GM12878 (cell line): ENCODE data around the gene LIF. TPM values are rescaled to one million over a fixed set of nuclear protein-coding genes. Genes with fewer than 3 reads are reported as not detected.

Experiments used
- ATAC-seq: fragments of 200-7000 bp; cut with Tn5 transposase; 3 replicates; pipeline ENCODE4 v1.9.1; 2020; ENCODE audit warnings: mild to moderate bottlenecking, moderate library complexity
- BruUV-seq: library from RNA; stranded (reverse); fragments of 400-500 nt; replicated peaks from 2 replicates; lab custom pipeline; 2021; lab: Mats Ljungman, UMichigan
- CTCF ChIA-PET: fragments of 300-600 bp; sonication (Branson Sonifier 250); formaldehyde crosslinking; extraction: SDS; loops from one replicate; lab custom pipeline; 2021; ENCODE audit warnings: inconsistent platforms; lab: Yijun Ruan, JAX
- POLR2A ChIA-PET: fragments of 350-600 bp; formaldehyde crosslinking; extraction: SDS; loops from one replicate; lab custom pipeline; 2021; ENCODE audit warnings: inconsistent platforms; lab: Charles Lee
- RAD21 ChIA-PET: fragments of 300-600 bp; sonication (Branson Sonifier 250); formaldehyde crosslinking; loops from one replicate; lab custom pipeline; 2023; ENCODE audit warnings: antibody characterized with exemption; ENCODE audit not compliant: unreplicated experiment; lab: Charles Lee
- SMC1A ChIA-PET: fragments of 300-600 bp; sonication (Branson Sonifier 250); formaldehyde crosslinking; loops from one replicate; lab custom pipeline; 2023; ENCODE audit not compliant: unreplicated experiment, uncharacterized antibody; lab: Charles Lee
- DNase-seq: peaks from one replicate; pipeline ENCODE4 v3.0.0-alpha.2; 2011; ENCODE audit warnings: low read depth, low spot score
- FAIRE-seq: peaks from 3 replicates; lab custom pipeline; 2011; peaks lifted over from hg19 to GRCh38; lab: Jason Lieb, UNC
- H2AFZ ChIP-seq: 2 replicates; pipeline ENCODE4 v1.6.0; 2011; ENCODE audit warnings: low read depth, low read length, control low read depth; ENCODE audit not compliant: control insufficient read depth
- H3K27ac ChIP-seq: 2 replicates; pipeline ENCODE4 v1.5.1; 2011; ENCODE audit warnings: control low read depth; ENCODE audit not compliant: control insufficient read depth, insufficient read depth
- H3K27me3 ChIP-seq, 2 experiments: replicated peaks in 1 of 2; 2 replicates each; pipeline versions ENCODE4 v1.6.0 to v1.6.1; 2011; ENCODE audit warnings: low read length in 1 of 2; ENCODE audit not compliant: control insufficient read depth in 2 of 2, insufficient read depth in 2 of 2
- H3K36me3 ChIP-seq, 2 experiments: 2 replicates each; pipeline ENCODE4 v1.5.1; 2011; ENCODE audit warnings: low read length in 1 of 2; ENCODE audit not compliant: control insufficient read depth in 2 of 2, insufficient read depth in 2 of 2
- H3K4me1 ChIP-seq: 2 replicates; pipeline ENCODE4 v1.6.1; 2011; ENCODE audit warnings: mild to moderate bottlenecking, low read length, moderate library complexity, mixed read lengths; ENCODE audit not compliant: control insufficient read depth, insufficient read depth
- H3K4me2 ChIP-seq: 2 replicates; pipeline ENCODE4 v1.6.0; 2011; ENCODE audit warnings: control low read depth; ENCODE audit not compliant: control insufficient read depth, insufficient read depth
- H3K4me3 ChIP-seq: fragments of 200-600 bp; sonication (generic); 2 replicates; pipeline ENCODE4 v1.5.1; 2016
- H3K79me2 ChIP-seq: 2 replicates; pipeline ENCODE4 v1.6.0; 2011; ENCODE audit warnings: low read length; ENCODE audit not compliant: control insufficient read depth, insufficient read depth
- H3K9ac ChIP-seq: 2 replicates; pipeline ENCODE4 v1.8.0; 2011; ENCODE audit warnings: low read length, control low read depth, mixed read lengths; ENCODE audit not compliant: control insufficient read depth, insufficient read depth
- H3K9me3 ChIP-seq: replicated peaks from 3 replicates; pipeline ENCODE4 v1.5.1; 2011; ENCODE audit warnings: mild to moderate bottlenecking, low read length; ENCODE audit not compliant: control insufficient read depth, insufficient read depth
- H4K20me1 ChIP-seq: 2 replicates; pipeline ENCODE4 v1.6.0; 2011; ENCODE audit not compliant: control insufficient read depth, insufficient read depth
- ATF7 ChIP-seq: fragments of 450-650 bp; IDR thresholded peaks from 2 replicates; pipeline ENCODE4 v1.6.1; 2016; ENCODE audit warnings: low read depth, mild to moderate bottlenecking
- CEBPB ChIP-seq, 2 experiments: fragments of 150-350 bp in 1 of 2; IDR thresholded peaks; 2 replicates each; pipeline ENCODE4 v1.6.1; 2012 to 2014; ENCODE audit warnings: low read depth in 2 of 2, low read length in 2 of 2, borderline replicate concordance in 1 of 2, inconsistent platforms in 1 of 2
- EZH2 ChIP-seq: IDR thresholded peaks from 2 replicates; pipeline ENCODE4 v1.6.1; 2012; ENCODE audit warnings: low read depth, mild to moderate bottlenecking, control low read depth, inconsistent platforms, low read length, borderline replicate concordance; ENCODE audit not compliant: control insufficient read depth
- GATAD2B ChIP-seq: fragments of 450-650 bp; conservative IDR thresholded peaks from 2 replicates; pipeline ENCODE4 v1.6.1; 2017; ENCODE audit warnings: low read depth, mild to moderate bottlenecking, moderate library complexity
- HDAC2 ChIP-seq: fragments of 200-600 bp; sonication (generic); IDR thresholded peaks from 2 replicates; pipeline ENCODE4 v1.6.1; 2017
- HDGF ChIP-seq: fragments of 450-650 bp; IDR thresholded peaks from 2 replicates; pipeline ENCODE4 v1.6.1; 2016; ENCODE audit warnings: antibody characterized with exemption
- IKZF2 ChIP-seq, 2 experiments: fragments of 450-650 bp; IDR thresholded peaks; 2 replicates each; pipeline ENCODE4 v1.6.1; 2017; ENCODE audit warnings: mild to moderate bottlenecking in 2 of 2, moderate library complexity in 2 of 2
- KLF5 ChIP-seq: fragments of 450-650 bp; IDR thresholded peaks from 2 replicates; pipeline ENCODE4 v1.6.1; 2014; ENCODE audit warnings: mild to moderate bottlenecking; ENCODE audit not compliant: partially characterized antibody
- MLLT1 ChIP-seq: fragments of 450-650 bp; IDR thresholded peaks from 2 replicates; pipeline ENCODE4 v1.6.1; 2016; ENCODE audit warnings: mild to moderate bottlenecking
- MTA2 ChIP-seq: fragments of 450-650 bp; IDR thresholded peaks from 2 replicates; pipeline ENCODE4 v1.6.1; 2016; ENCODE audit warnings: low read depth, mild to moderate bottlenecking, moderate library complexity
- MTA3 ChIP-seq: IDR thresholded peaks from 2 replicates; pipeline ENCODE4 v1.6.1; 2012; ENCODE audit warnings: low read length, inconsistent platforms, borderline replicate concordance
- NBN ChIP-seq: fragments of 450-650 bp; IDR thresholded peaks from 2 replicates; pipeline ENCODE4 v1.6.1; 2016
- NR2F1 ChIP-seq: fragments of 450-650 bp; conservative IDR thresholded peaks from 2 replicates; pipeline ENCODE4 v1.6.1; 2017; ENCODE audit warnings: mild to moderate bottlenecking
- RB1 ChIP-seq: fragments of 450-650 bp; formaldehyde crosslinking; IDR thresholded peaks from 2 replicates; pipeline ENCODE4 v1.6.1; 2017; ENCODE audit warnings: mild to moderate bottlenecking, borderline replicate concordance
- RFX5 ChIP-seq: IDR thresholded peaks from 2 replicates; pipeline ENCODE4 v1.6.1; 2011; ENCODE audit warnings: low read depth, low read length, improper control_type of control experiment
- RUNX3 ChIP-seq: IDR thresholded peaks from 2 replicates; pipeline ENCODE4 v1.6.1; 2012; ENCODE audit warnings: low read length, inconsistent platforms
- SMAD1 ChIP-seq: fragments of 450-650 bp; IDR thresholded peaks from 2 replicates; pipeline ENCODE4 v1.6.1; 2018; ENCODE audit warnings: mild to moderate bottlenecking, low read depth; ENCODE audit not compliant: partially characterized antibody
- ZSCAN29 ChIP-seq: fragments of 450-650 bp; IDR thresholded peaks from 2 replicates; pipeline ENCODE4 v1.6.1; 2017; ENCODE audit warnings: mild to moderate bottlenecking, moderate library complexity
- WGBS: methylation state at CpG from one replicate; pipeline ENCODE4 v1.1.6; 2016; ENCODE audit warnings: low lambda C conversion rate; ENCODE audit not compliant: insufficient replicate concordance, insufficient coverage; ENCODE audit errors: missing lambda C conversion rate; 5-methylcytosine and 5-hydroxymethylcytosine counted together
- in situ Hi-C: fragments of 300-500 bp; cut with MboI; formaldehyde crosslinking; loops from 9 replicates; pipeline ENCODE4 v1.14.3; 2018; ENCODE audit warnings: mixed read lengths
- intact Hi-C: fragments of 100-400 bp; cut with micrococcal nuclease; formaldehyde crosslinking; loops from one replicate; pipeline ENCODE4 v1.14.2; 2022; ENCODE audit not compliant: unreplicated experiment
- polyA plus RNA-seq, 11 experiments: library from polyadenylated mRNA; depleted of rRNA in 4 of 11; unstranded in 6 of 11; stranded (reverse) in 5 of 11; fragments of >200 nt; fragmentation: Nextera tagmentation in 4 of 11; fragmentation: Illumina TruSeq in 1 of 11; extraction: Ambion mirVana in 4 of 11; extraction: Trizol in 1 of 11; gene quantifications; 1 replicate in 1 of 11; 2 replicates in 10 of 11; pipeline versions ENCODE4 v1.2.1 to v1.2.3, GENCODE V29; 2011 to 2016; ENCODE audit warnings: inconsistent platforms in 2 of 11, missing spikeins in 2 of 11, low read depth in 1 of 11
- total RNA-seq, 4 experiments: library from RNA; depleted of rRNA in 3 of 4; stranded (reverse); fragments of >200 nt in 3 of 4; fragmentation: Illumina TruSeq in 1 of 4; extraction: Trizol in 1 of 4; gene quantifications; 2 replicates each; pipeline versions ENCODE4 v1.2.1 to v1.2.3, GENCODE V29; 2013 to 2021

LIF gene
- total and polyA plus RNA-seq, 10 of the 15 experiments (the other 5 are each of a cell fraction or from before 2014, with no cell fraction given), result 0.05 to 3.4 (median 0.97) TPM

DNA sequence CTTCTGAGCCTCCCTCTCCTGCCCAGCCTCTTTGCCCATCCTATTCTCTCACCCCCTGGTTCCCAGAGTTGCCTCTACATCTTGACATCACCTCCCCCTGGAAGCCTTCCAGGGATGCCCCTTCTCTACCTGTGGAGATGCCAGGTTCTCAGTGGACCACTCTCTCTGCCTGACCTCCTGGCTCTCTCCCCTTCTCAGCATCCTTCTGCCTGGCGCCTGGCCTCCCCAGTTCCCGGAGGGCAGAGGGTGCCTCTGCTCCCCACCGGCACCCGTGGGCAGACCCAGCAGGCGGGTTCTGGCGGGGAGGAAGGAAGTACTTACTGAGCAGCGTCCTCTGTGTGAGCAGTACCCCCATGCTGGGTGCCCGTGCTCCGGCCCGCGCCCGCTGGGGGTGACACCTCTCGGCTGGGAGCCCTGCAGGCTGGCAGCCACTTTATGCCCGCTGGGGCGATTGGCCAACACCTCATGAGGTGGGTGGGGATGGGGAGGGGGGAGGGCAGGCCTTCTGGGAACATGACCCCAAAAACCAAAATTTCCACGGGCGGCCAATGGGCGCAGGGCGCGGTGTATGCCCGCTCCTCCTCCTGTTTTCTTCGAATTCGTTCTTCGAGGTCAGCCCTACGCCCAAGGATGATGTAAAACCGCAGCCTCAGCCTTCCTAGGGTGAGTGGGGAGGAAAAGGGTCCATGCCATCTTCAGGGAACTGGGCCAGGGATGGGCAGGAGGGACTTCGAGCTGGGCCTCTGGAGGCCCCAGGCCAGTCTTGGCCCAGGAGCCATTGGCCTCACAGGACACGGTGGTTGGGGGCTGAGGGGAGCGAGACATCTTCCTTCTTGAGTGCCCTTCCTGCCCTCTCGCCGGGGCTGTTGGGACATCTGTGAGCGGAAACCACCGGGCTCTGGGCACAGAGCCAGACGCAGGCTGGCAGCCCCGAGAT is 20.2 kb upstream of the LIF start, which contains the start of gene OSM:
TSS of gene OSM (minus strand) at position 407 of the 937 bp plus-strand sequence. CDS start at position 355, 52 bp downstream.
- H4K20me1 ChIP-seq, result no peaks in the 10 kb centered on the region
- peak within 1 kb of the TSS; percentile 82 for H2AFZ ChIP-seq
- peak; percentile 41 for FAIRE-seq
- peaks cover 21% of the 10 kb centered on the region for H3K4me1 ChIP-seq
- TF ChIP-seq MTA3 (no peak), RFX5 (no peak), ZSCAN29 (no peak), EZH2 (no peak), KLF5 (peak; percentile 14), NR2F1 (peak; percentile 57), MLLT1 (0 out of 2 replicates have a peak, but pooled peaks have one; percentile 20), HDAC2 (no peak), RUNX3 (peak; percentile 60), MTA2 (0 out of 2 replicates have a peak, but pooled peaks have one; percentile 9), CEBPB (IDR thresholded peaks at IDR 0.05; ENCODE audit: borderline replicate concordance in 1 of 2, low read depth in 2 of 2, low read length in 2 of 2) (no peak), IKZF2 (IDR thresholded peaks at IDR 0.05) (peak in 1 of 2 experiments; percentile 24; a peak in 1 of 4 replicates), RB1 (no peak), ATF7 (0 out of 2 replicates have a peak, but pooled peaks have one; percentile 5), SMAD1 (peak; percentile 50), GATAD2B (peak; percentile 50), NBN (peak; percentile 6; the same call in 1 of the 2 replicates), HDGF (0 out of 2 replicates have a peak, but pooled peaks have one; percentile 32)
- SMC1A ChIA-PET, result interaction anchor here (1.9 kb wide), 1 partner anchor 21 kb away, joined by 6 read pairs; no protein-coding TSS in a partner anchor
- in situ Hi-C loops (no loop called here), intact Hi-C loops (no loop called here)
- no peaks in the 10 kb centered on the region for H3K27me3 ChIP-seq
- peak within 1 kb of the TSS; percentile 88 for H3K27ac ChIP-seq
- H3K9me3 ChIP-seq, result no peaks in the 10 kb centered on the region
- peak within 1 kb of the TSS; percentile 71 for H3K4me3 ChIP-seq
- no TSS peak for BruUV-seq
- ATAC-seq, result peak; percentile 62
- RAD21 ChIA-PET, result no interaction called here
- POLR2A ChIA-PET, result no interaction called here
- DNase-seq, result no peak
- H3K4me2 ChIP-seq, result peak within 1 kb of the TSS; percentile 91
- no peaks in the 10 kb centered on the region for H3K36me3 ChIP-seq
- H3K79me2 ChIP-seq, result peaks cover 18% of the 10 kb centered on the region
- H3K9ac ChIP-seq, result peak within 1 kb of the TSS; percentile 75
- under 1% methylated on average over 30 of the region's 35 CpGs for WGBS
- CTCF ChIA-PET, result interaction anchor here (1.9 to 3.2 kb wide), 3 partner anchors 19 to 119 kb away, joined by 5 to 17 read pairs (median 6); no protein-coding TSS in a partner anchor
